K562 (cell line): Measurements from ENCODE around the gene TNF. TPM values are rescaled to one million over a fixed set of nuclear protein-coding genes. Genes with fewer than 3 reads are reported as not detected.

Experiments
- ATAC-seq: fragments of 200-7000 bp; cut with Tn5 transposase; 3 replicates; pipeline ENCODE4 v1.9.1; 2020; ENCODE audit warnings: moderate library complexity
- BruUV-seq: library from RNA; stranded (reverse); fragments of 400-500 nt; replicated peaks from 2 replicates; lab custom pipeline; 2021; lab: Mats Ljungman, UMichigan
- CTCF ChIA-PET: fragments of 300-600 bp; formaldehyde crosslinking; extraction: SDS; loops from one replicate; lab custom pipeline; 2021; ENCODE audit warnings: low intra/inter-chr PET ratio; lab: Yijun Ruan, JAX
- POLR2A ChIA-PET: fragments of 300-600, 350-650 bp; sonication (Branson Sonifier 250); formaldehyde crosslinking; extraction: SDS; loops from one replicate; lab custom pipeline; 2021; ENCODE audit warnings: antibody characterized with exemption, inconsistent platforms; lab: Yijun Ruan, JAX
- DNase-seq, 4 experiments: peaks; one replicate each; pipeline versions ENCODE4 v3.0.0 to v3.0.0-alpha.2; 2011 to 2018; ENCODE audit warnings: low spot score in 3 of 4, mixed read lengths in 3 of 4; ENCODE audit errors: extremely low read depth in 1 of 4
- FAIRE-seq: peaks from 2 replicates; lab custom pipeline; 2011; peaks lifted over from hg19 to GRCh38; lab: Jason Lieb, UNC
- H2AFZ ChIP-seq: 2 replicates; pipeline ENCODE4 v1.6.0; 2011; ENCODE audit warnings: low read depth, low read length, control low read depth, inconsistent platforms
- H3K27ac ChIP-seq: fragments of 200-600 bp; 3 replicates; pipeline ENCODE4 v1.8.0; 2011; ENCODE audit warnings: low read depth, mild to moderate bottlenecking, control low read depth, inconsistent platforms, low read length, moderate library complexity, mixed read lengths; ENCODE audit errors: extremely low read depth
- H3K27me3 ChIP-seq, 2 experiments: fragments of 300-600 bp in 1 of 2; 2 replicates in 1 of 2; 3 replicates in 1 of 2; pipeline versions ENCODE4 v1.6.0 to v1.8.0; 2011; ENCODE audit warnings: inconsistent platforms in 2 of 2, low read length in 2 of 2, mild to moderate bottlenecking in 1 of 2, mixed read lengths in 1 of 2, moderate library complexity in 1 of 2; ENCODE audit not compliant: control insufficient read depth in 2 of 2, insufficient read depth in 2 of 2
- H3K36me3 ChIP-seq: fragments of 300-600 bp; 3 replicates; pipeline ENCODE4 v1.8.0; 2011; ENCODE audit warnings: mild to moderate bottlenecking, low read length, inconsistent platforms; ENCODE audit not compliant: control insufficient read depth, insufficient read depth
- H3K4me1 ChIP-seq, 2 experiments: fragments of 200-600 bp in 1 of 2; replicated peaks in 1 of 2; 2 replicates in 1 of 2; 3 replicates in 1 of 2; pipeline versions ENCODE4 v1.5.1 to v1.8.0; 2011; ENCODE audit warnings: inconsistent platforms in 2 of 2, low read length in 2 of 2, mild to moderate bottlenecking in 1 of 2, mixed read lengths in 1 of 2, moderate library complexity in 1 of 2; ENCODE audit not compliant: control insufficient read depth in 2 of 2, insufficient read depth in 2 of 2
- H3K4me2 ChIP-seq: 2 replicates; pipeline ENCODE4 v1.6.1; 2011; ENCODE audit warnings: low read length, control low read depth, inconsistent platforms, mixed read lengths; ENCODE audit not compliant: insufficient read depth
- H3K4me3 ChIP-seq: fragments of 200-600 bp; sonication (generic), shearing (Covaris generic); 2 replicates; pipeline ENCODE4 v1.5.1; 2016; ENCODE audit warnings: control low read depth, inconsistent platforms
- H3K79me2 ChIP-seq: fragments of 200-600 bp; 3 replicates; pipeline ENCODE4 v1.8.0; 2011; ENCODE audit warnings: low read length, inconsistent platforms; ENCODE audit not compliant: control insufficient read depth, insufficient read depth
- H3K9ac ChIP-seq, 2 experiments: 2 replicates each; pipeline versions ENCODE4 v1.6.0 to v1.6.1; 2011; ENCODE audit warnings: low read depth in 2 of 2, low read length in 2 of 2, control low read depth in 1 of 2, inconsistent platforms in 1 of 2, mild to moderate bottlenecking in 1 of 2, mixed read lengths in 1 of 2; ENCODE audit not compliant: insufficient read depth in 1 of 2
- H3K9me1 ChIP-seq: one replicate; pipeline ENCODE4 v1.6.0; 2011; ENCODE audit warnings: inconsistent platforms, mild to moderate bottlenecking, low read length, moderate library complexity; ENCODE audit not compliant: control insufficient read depth, insufficient read depth
- H3K9me3 ChIP-seq: replicated peaks from 2 replicates; pipeline ENCODE4 v1.5.1; 2011; ENCODE audit warnings: low read depth, low read length, inconsistent platforms; ENCODE audit not compliant: control insufficient read depth, insufficient read depth
- H4K20me1 ChIP-seq: replicated peaks from 2 replicates; pipeline ENCODE4 v1.6.1; 2011; ENCODE audit warnings: low read length, inconsistent platforms, mixed read lengths; ENCODE audit not compliant: control insufficient read depth, insufficient read depth
- BRCA1 ChIP-seq, 2 experiments: fragments of 450-650 bp in 1 of 2; sonication (generic) in 1 of 2; formaldehyde crosslinking in 1 of 2; IDR thresholded peaks; 2 replicates each; pipeline versions ENCODE4 v1.5.0 to v1.6.1; 2017 to 2020; ENCODE audit warnings: mild to moderate bottlenecking in 1 of 2, missing genetic modification reagents in 1 of 2
- CREB1 ChIP-seq, 2 experiments: sonication (generic) in 1 of 2; formaldehyde crosslinking in 1 of 2; IDR thresholded peaks; 2 replicates each; pipeline versions ENCODE4 v1.6.1 to v1.8.0; 2012 to 2022; ENCODE audit warnings: inconsistent platforms in 1 of 2, mild to moderate bottlenecking in 1 of 2, missing genetic modification reagents in 1 of 2, moderate library complexity in 1 of 2
- CXXC5 ChIP-seq: fragments of 250-450 bp; sonication (Bioruptor Pico); IDR thresholded peaks from 2 replicates; pipeline ENCODE4 v1.8.0; 2022; ENCODE audit warnings: inconsistent platforms, mild to moderate bottlenecking, moderate library complexity
- EHMT2 ChIP-seq: fragments of 450-650 bp; IDR thresholded peaks from 2 replicates; pipeline ENCODE4 v1.6.1; 2018; ENCODE audit warnings: antibody characterized with exemption
- JUN ChIP-seq, 2 experiments: sonication (generic) in 1 of 2; formaldehyde crosslinking in 1 of 2; IDR thresholded peaks; 2 replicates each; pipeline versions ENCODE4 v1.6.1 to v1.8.0; 2012 to 2022; ENCODE audit warnings: borderline replicate concordance in 2 of 2, mild to moderate bottlenecking in 2 of 2, improper control_type of control experiment in 1 of 2, low read depth in 1 of 2, low read length in 1 of 2, missing genetic modification reagents in 1 of 2
- NUFIP1 ChIP-seq: fragments of 450-650 bp; IDR thresholded peaks from 2 replicates; pipeline ENCODE4 v1.6.1; 2018; ENCODE audit not compliant: partially characterized antibody
- SMARCA5 ChIP-seq: fragments of 450-650 bp; IDR thresholded peaks from 2 replicates; pipeline ENCODE4 v1.6.1; 2016
- TSC22D4 ChIP-seq: fragments of 450-650 bp; IDR thresholded peaks from 2 replicates; pipeline ENCODE4 v1.6.1; 2016; ENCODE audit warnings: missing genetic modification characterization, missing biosample characterization, control low read depth
- WGBS: fragments of 100-300 bp; shearing (Covaris generic); methylation state at CpG from one replicate; pipeline ENCODE4 v1.1.6; 2016; ENCODE audit warnings: low coverage, mixed read lengths; ENCODE audit not compliant: insufficient coverage; ENCODE audit errors: missing lambda C conversion rate; 5-methylcytosine and 5-hydroxymethylcytosine counted together
- in situ Hi-C: fragments of 300-500 bp; cut with MboI; formaldehyde crosslinking; loops from 4 replicates; pipeline ENCODE4 v1.15.0; 2018; ENCODE audit warnings: inconsistent platforms, mixed read lengths
- intact Hi-C: fragments of 100-400 bp; cut with micrococcal nuclease; formaldehyde crosslinking; loops from 2 replicates; pipeline ENCODE4 v1.14.2; 2022
- polyA plus RNA-seq, 8 experiments: library from polyadenylated mRNA; depleted of rRNA in 4 of 8; stranded (reverse) in 5 of 8; unstranded in 3 of 8; fragments of >200 nt; fragmentation: Nextera tagmentation in 2 of 8; fragmentation: Illumina TruSeq in 1 of 8; extraction: Ambion mirVana in 2 of 8; extraction: Trizol in 1 of 8; gene quantifications; 2 replicates each; pipeline versions ENCODE4 v1.2.1 to v1.2.3, GENCODE V29; 2011 to 2014; ENCODE audit warnings: inconsistent platforms in 1 of 8, missing spikeins in 1 of 8
- total RNA-seq, 7 experiments: library from RNA; depleted of rRNA in 6 of 7; stranded (reverse); fragments of >200 nt in 6 of 7; fragmentation: Illumina TruSeq in 2 of 7; extraction: Trizol in 2 of 7; gene quantifications; 2 replicates each; pipeline versions ENCODE4 v1.2.1 to v1.2.3, GENCODE V29; 2011 to 2021; ENCODE audit warnings: low replicate concordance in 1 of 7
- TF ChIP-seq, protein P1 (sequence below): fragments of 450-650 bp; formaldehyde crosslinking; IDR thresholded peaks from 2 replicates; pipeline ENCODE4 v1.4.0; 2022; ENCODE audit warnings: mild to moderate bottlenecking, moderate library complexity
- TF ChIP-seq, protein P2 (sequence below): fragments of 450-650 bp; formaldehyde crosslinking; IDR thresholded peaks from 2 replicates; pipeline ENCODE4 v1.4.0; 2022; ENCODE audit warnings: missing genetic modification characterization
- TF ChIP-seq, protein P3 (sequence below): sonication (generic); formaldehyde crosslinking; IDR thresholded peaks from 2 replicates; pipeline ENCODE4 v1.8.0; 2022; ENCODE audit warnings: mild to moderate bottlenecking, missing genetic modification reagents
- TF ChIP-seq, protein P4 (sequence below): fragments of 250-450 bp; sonication (Bioruptor Pico); IDR thresholded peaks from 2 replicates; pipeline ENCODE4 v1.5.0; 2022; ENCODE audit warnings: mild to moderate bottlenecking

Gene TNF
- total and polyA plus RNA-seq, 9 of the 15 experiments (the other 6 are each of a cell fraction or from before 2014, with no cell fraction given), result 0.08 to 0.40 TPM; not detected in 7

DNA sequence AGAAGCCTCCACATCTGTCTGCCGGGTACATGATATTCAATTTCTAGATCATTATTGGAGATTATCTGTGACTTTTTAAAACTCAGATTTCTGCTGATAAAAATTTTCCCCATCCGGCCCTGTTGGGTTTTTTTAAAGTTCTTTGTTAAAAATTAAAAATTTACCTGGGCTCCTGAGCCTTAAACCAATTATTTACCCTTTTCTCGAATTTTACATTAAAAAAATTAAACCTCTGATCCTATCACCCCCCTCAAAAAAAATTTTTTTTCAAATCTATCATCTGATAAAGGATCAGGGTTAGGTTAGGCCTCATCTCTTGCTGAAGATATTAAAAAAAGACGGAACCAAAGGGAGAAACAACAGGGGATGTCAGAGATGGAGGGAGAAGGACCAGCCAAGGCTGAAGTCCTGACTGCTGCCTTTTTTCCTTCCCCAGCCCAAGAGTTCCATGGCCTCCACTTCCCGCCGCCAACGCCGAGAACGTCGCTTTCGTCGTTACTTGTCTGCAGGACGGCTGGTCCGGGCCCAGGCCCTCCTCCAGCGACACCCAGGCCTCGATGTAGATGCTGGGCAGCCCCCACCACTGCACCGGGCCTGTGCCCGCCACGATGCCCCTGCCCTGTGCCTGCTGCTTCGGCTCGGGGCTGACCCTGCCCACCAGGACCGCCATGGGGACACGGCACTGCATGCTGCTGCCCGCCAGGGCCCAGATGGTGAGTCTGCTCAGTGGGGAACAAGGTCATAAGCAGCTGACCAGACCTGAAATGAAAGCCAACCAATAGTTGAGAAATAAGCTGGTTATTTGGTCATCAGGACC is 27.4 kb upstream of the TNF start:
- peaks cover 35% of the 10 kb centered on the region for H3K36me3 ChIP-seq
- H3K4me2 ChIP-seq, result peak overlapping the region; percentile 96
- H2AFZ ChIP-seq, result peak overlapping the region; percentile 76
- peak overlapping the region; percentile 81 for H3K27ac ChIP-seq
- ChIA-PET POLR2A (interaction anchor here (0.5 to 5.7 kb wide), 24 partner anchors 9 to 288 kb away, joined by 3 to 38 read pairs (median 4); partner anchors contain the start of genes APOM, BAG6 and GPANK1), CTCF (interaction anchor here (0.5 to 2.3 kb wide), 7 partner anchors 32 to 1039 kb away, joined by 3 to 78 read pairs (median 3); no protein-coding TSS in a partner anchor)
- peaks cover 29% of the 10 kb centered on the region for H3K79me2 ChIP-seq
- TSS peak; percentile 59 for BruUV-seq
- peak overlapping the region; percentile 52 for H3K4me3 ChIP-seq
- no peaks in the 10 kb centered on the region for H3K9me3 ChIP-seq
- peaks cover 10 to 13% of the 10 kb centered on the region in 2 experiments; a peak in 4 of 5 replicates for H3K4me1 ChIP-seq
- no peaks in the 10 kb centered on the region for H4K20me1 ChIP-seq
- WGBS, result 14% methylated on average over 24 of the region's 24 CpGs
- FAIRE-seq, result no peak
- in situ Hi-C loops (loop anchor here (5.0 to 25.0 kb wide), 3 partner anchors 49 to 1414 kb away; partner anchors contain the start of genes BRD2, C6orf47, GPANK1 and HLA-DMA), intact Hi-C loops (loop anchor here (1.0 to 10.0 kb wide), 7 partner anchors 33 to 314 kb away; partner anchors contain the start of genes GPANK1, HSPA1B, LY6G5C and NEU1)
- H3K9me1 ChIP-seq, result no peaks in the 10 kb centered on the region
- no peaks in the 10 kb centered on the region for H3K27me3 ChIP-seq
- DNase-seq, result peak in 3 of 4 experiments; percentile 33 to 51 (median 45)
- peak overlapping the region; percentile 91 to 96 for H3K9ac ChIP-seq
- ATAC-seq, result peak; percentile 33
- TF ChIP-seq CXXC5 (CRISPR knock-in tag) (peak; percentile 44), NUFIP1 (no peak), BRCA1 (IDR thresholded peaks at IDR 0.05) (no peak), BRCA1 (CRISPR knock-in tag; IDR thresholded peaks at IDR 0.05) (0 out of 2 replicates have a peak, but pooled peaks have one; percentile 75), JUN (IDR thresholded peaks at IDR 0.05; ENCODE audit: borderline replicate concordance, low read depth, low read length) (no peak), JUN (CRISPR knock-in tag; IDR thresholded peaks at IDR 0.05; ENCODE audit: borderline replicate concordance) (0 out of 2 replicates have a peak, but pooled peaks have one; percentile 69), SMARCA5 (no peak), TSC22D4 (tag) (no peak), CREB1 (IDR thresholded peaks at IDR 0.05) (no peak), CREB1 (CRISPR knock-in tag; IDR thresholded peaks at IDR 0.05) (peak; percentile 45; the same call in 1 of the 2 replicates), EHMT2 (no peak)
- TF ChIP-seq, protein P1, sequence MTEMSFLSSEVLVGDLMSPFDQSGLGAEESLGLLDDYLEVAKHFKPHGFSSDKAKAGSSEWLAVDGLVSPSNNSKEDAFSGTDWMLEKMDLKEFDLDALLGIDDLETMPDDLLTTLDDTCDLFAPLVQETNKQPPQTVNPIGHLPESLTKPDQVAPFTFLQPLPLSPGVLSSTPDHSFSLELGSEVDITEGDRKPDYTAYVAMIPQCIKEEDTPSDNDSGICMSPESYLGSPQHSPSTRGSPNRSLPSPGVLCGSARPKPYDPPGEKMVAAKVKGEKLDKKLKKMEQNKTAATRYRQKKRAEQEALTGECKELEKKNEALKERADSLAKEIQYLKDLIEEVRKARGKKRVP (CRISPR knock-in tag), result no peak; the same call in 1 of the 2 replicates
- TF ChIP-seq, protein P2, sequence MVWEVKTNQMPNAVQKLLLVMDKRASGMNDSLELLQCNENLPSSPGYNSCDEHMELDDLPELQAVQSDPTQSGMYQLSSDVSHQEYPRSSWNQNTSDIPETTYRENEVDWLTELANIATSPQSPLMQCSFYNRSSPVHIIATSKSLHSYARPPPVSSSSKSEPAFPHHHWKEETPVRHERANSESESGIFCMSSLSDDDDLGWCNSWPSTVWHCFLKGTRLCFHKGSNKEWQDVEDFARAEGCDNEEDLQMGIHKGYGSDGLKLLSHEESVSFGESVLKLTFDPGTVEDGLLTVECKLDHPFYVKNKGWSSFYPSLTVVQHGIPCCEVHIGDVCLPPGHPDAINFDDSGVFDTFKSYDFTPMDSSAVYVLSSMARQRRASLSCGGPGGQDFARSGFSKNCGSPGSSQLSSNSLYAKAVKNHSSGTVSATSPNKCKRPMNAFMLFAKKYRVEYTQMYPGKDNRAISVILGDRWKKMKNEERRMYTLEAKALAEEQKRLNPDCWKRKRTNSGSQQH (CRISPR knock-in tag), result no peak
- TF ChIP-seq, protein P3, sequence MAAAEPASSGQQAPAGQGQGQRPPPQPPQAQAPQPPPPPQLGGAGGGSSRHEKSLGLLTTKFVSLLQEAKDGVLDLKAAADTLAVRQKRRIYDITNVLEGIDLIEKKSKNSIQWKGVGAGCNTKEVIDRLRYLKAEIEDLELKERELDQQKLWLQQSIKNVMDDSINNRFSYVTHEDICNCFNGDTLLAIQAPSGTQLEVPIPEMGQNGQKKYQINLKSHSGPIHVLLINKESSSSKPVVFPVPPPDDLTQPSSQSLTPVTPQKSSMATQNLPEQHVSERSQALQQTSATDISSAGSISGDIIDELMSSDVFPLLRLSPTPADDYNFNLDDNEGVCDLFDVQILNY (CRISPR knock-in tag), result peak; percentile 45; the same call in 1 of the 2 replicates
- TF ChIP-seq, protein P4, sequence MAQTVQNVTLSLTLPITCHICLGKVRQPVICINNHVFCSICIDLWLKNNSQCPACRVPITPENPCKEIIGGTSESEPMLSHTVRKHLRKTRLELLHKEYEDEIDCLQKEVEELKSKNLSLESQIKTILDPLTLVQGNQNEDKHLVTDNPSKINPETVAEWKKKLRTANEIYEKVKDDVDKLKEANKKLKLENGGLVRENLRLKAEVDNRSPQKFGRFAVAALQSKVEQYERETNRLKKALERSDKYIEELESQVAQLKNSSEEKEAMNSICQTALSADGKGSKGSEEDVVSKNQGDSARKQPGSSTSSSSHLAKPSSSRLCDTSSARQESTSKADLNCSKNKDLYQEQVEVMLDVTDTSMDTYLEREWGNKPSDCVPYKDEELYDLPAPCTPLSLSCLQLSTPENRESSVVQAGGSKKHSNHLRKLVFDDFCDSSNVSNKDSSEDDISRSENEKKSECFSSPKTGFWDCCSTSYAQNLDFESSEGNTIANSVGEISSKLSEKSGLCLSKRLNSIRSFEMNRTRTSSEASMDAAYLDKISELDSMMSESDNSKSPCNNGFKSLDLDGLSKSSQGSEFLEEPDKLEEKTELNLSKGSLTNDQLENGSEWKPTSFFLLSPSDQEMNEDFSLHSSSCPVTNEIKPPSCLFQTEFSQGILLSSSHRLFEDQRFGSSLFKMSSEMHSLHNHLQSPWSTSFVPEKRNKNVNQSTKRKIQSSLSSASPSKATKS, result no peak
